SK-N-SH treated with all-trans-retinoic acid at 6 μM for 48 hours (cell line): ENCODE results near the gene MYO9B.

ENCODE experiments used
- BACH2 ChIP-seq: fragments of 250-450 bp; sonication (Bioruptor Pico); IDR thresholded peaks from 2 replicates; pipeline ENCODE4 v1.9.0; 2021; ENCODE audit warnings: mild to moderate bottlenecking, borderline replicate concordance
- ZFP3 ChIP-seq: fragments of 250-450 bp; sonication (Bioruptor Pico); IDR thresholded peaks from 2 replicates; pipeline ENCODE4 v1.5.0; 2020; ENCODE audit warnings: mild to moderate bottlenecking, moderate library complexity

- TF ChIP-seq BACH2 (CRISPR knock-in tag) (no peak), ZFP3 (CRISPR knock-in tag) (no peak)
Observed at GRCh38 chr19:17164639-17165038, 89.1 kb downstream of the MYO9B start.
